Raji (cell line): ENCODE results near the gene CFAP69.

Experiments
- POLR2A ChIP-seq: IDR thresholded peaks from 2 replicates; pipeline ENCODE4 v1.6.1; 2011; ENCODE audit warnings: low read depth, low read length, control low read depth; ENCODE audit not compliant: insufficient read depth

Gene CFAP69

GRCh38 chr7:90222811-90223725 is 21.9 kb upstream of the CFAP69 start:
- TF ChIP-seq POLR2A, result no peak

DNA sequence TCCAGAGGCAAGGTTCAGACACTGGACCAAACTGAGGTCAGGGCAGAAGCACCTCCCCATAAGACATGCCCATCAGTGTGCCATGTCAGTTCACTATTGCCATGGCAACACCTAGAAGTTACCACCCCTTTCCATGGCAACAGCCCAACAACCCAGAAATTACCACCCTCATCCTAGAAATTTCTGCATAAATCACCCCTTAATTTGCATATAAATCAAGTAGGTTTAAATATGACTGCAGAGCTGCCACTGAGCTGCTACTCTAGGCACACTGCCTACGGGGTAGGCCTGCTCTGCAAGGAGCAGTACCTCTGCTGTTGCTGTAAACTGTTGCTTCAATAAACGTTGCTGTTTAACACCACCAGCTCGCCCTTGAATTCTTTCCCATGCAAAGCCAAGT is 20.8 kb upstream of the CFAP69 start:
- TF ChIP-seq POLR2A, result no peak

DNA sequence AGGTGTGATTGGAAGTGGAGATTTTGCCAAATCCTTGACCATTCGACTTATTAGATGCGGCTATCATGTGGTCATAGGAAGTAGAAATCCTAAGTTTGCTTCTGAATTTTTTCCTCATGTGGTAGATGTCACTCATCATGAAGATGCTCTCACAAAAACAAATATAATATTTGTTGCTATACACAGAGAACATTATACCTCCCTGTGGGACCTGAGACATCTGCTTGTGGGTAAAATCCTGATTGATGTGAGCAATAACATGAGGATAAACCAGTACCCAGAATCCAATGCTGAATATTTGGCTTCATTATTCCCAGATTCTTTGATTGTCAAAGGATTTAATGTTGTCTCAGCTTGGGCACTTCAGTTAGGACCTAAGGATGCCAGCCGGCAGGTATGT is 19.8 kb upstream of the CFAP69 start:
- TF ChIP-seq POLR2A, result no peak

DNA sequence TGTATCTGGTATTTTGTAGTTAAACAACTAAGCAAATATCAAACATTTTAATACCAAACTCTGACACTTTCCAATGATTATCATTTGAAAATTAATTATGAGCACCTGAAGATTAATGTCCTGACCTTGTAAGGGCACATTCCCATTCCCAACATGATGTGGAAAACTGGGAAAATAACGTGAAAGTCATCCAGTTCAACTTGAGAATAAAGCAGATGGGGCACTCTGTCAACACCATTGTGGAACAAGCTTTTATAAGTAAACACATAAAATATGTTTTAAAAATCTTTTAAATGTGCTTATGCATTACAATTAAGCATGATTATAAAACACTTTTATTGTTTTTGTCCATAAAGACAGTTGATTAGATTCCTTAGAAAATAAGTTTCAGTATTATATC is 19.4 kb upstream of the CFAP69 start:
- no peak for TF ChIP-seq POLR2A

DNA sequence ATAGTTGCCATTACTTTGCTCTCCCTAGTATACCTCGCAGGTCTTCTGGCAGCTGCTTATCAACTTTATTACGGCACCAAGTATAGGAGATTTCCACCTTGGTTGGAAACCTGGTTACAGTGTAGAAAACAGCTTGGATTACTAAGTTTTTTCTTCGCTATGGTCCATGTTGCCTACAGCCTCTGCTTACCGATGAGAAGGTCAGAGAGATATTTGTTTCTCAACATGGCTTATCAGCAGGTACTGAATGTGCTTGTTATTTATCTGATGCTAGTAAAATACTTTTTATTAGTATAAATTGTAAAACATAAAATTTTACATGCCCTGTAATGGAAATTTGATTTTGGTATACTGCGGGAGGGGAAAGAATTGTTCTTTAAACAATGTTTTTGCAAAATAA is 17.7 kb upstream of the CFAP69 start:
- TF ChIP-seq POLR2A, result no peak

- no peak for TF ChIP-seq POLR2A
Measured at GRCh38 chr7:90229682-90230081, 15.3 kb upstream of the CFAP69 start.

DNA sequence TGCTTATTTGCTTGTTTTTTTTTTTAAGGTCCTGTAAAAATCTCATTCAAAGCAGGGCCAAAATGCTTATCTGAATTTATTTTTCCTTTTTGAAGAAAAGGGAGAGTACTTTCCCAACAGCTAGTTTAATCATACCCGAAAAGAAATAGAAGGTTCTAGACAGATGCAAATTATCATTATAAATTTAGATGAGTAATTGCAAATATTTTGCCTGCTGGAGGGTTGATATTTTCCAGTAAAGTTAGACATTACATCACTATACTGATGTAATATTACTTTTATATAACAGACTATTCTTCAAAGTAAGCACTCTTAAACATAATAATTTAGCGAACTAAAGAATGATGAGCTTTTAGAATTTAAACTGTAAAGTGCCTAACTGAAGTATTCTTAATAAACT is 14.1 kb upstream of the CFAP69 start:
- TF ChIP-seq POLR2A, result no peak

- TF ChIP-seq POLR2A, result no peak
Measured at GRCh38 chr7:90231304-90231703, 13.7 kb upstream of the CFAP69 start.

DNA sequence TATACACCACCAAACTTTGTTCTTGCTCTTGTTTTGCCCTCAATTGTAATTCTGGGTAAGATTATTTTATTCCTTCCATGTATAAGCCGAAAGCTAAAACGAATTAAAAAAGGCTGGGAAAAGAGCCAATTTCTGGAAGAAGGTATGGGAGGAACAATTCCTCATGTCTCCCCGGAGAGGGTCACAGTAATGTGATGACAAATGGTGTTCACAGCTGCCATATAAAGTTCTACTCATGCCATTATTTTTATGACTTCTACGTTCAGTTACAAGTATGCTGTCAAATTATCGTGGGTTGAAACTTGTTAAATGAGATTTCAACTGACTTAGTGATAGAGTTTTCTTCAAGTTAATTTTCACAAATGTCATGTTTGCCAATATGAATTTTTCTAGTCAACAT is 12.5 kb upstream of the CFAP69 start:
- no peak for TF ChIP-seq POLR2A

GRCh38 chr7:90233569-90233968 is 11.4 kb upstream of the CFAP69 start:
- no peak for TF ChIP-seq POLR2A

DNA sequence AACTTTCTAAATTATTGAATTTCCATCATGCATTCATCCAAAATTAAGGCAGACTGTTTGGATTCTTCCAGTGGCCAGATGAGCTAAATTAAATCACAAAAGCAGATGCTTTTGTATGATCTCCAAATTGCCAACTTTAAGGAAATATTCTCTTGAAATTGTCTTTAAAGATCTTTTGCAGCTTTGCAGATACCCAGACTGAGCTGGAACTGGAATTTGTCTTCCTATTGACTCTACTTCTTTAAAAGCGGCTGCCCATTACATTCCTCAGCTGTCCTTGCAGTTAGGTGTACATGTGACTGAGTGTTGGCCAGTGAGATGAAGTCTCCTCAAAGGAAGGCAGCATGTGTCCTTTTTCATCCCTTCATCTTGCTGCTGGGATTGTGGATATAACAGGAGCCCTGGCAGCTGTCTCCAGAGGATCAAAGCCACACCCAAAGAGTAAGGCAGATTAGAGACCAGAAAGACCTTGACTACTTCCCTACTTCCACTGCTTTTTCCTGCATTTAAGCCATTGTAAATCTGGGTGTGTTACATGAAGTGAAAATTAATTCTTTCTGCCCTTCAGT is 8.2 kb upstream of the CFAP69 start:
- no peak for TF ChIP-seq POLR2A

GRCh38 chr7:90238022-90238421 is 7.0 kb upstream of the CFAP69 start:
- TF ChIP-seq POLR2A, result no peak

DNA sequence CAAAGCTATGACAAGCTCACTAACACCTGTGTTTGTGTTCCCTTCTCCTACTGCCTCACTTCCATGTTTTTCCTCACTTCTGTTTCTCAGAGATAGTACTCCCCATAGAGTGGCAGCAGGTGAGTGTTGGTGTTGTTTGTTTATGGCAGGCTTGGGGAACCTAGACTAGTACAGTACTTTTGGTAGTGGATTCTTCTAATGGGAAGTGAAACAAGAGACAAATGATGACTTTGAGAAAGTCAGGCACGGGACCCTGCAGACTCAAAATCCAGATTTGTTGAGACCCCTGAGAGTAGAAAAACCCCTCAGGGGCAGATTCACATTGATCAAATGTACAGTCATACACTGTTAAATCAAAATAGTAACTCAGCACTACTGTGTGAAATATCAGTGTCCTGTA is 6.4 kb upstream of the CFAP69 start:
- no peak for TF ChIP-seq POLR2A

DNA sequence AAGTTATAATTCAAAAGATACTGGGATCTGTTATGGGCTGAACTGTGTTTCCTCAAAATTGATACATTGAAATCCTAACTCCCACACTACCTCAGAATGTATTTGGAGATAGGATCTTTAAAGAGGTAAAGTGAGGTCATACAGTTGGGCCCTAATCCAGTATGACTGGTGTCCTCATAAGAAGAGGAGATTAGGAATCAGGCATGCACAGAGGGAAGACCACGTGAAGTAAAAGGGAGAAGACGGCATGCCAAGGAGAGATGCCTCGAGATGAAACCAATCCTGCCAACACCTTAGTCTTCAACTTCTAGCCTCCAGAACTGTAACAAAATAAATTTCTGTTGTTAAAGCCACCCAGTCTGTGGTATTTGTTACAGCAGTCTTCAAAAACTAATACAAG is 5.9 kb upstream of the CFAP69 start:
- TF ChIP-seq POLR2A, result no peak

DNA sequence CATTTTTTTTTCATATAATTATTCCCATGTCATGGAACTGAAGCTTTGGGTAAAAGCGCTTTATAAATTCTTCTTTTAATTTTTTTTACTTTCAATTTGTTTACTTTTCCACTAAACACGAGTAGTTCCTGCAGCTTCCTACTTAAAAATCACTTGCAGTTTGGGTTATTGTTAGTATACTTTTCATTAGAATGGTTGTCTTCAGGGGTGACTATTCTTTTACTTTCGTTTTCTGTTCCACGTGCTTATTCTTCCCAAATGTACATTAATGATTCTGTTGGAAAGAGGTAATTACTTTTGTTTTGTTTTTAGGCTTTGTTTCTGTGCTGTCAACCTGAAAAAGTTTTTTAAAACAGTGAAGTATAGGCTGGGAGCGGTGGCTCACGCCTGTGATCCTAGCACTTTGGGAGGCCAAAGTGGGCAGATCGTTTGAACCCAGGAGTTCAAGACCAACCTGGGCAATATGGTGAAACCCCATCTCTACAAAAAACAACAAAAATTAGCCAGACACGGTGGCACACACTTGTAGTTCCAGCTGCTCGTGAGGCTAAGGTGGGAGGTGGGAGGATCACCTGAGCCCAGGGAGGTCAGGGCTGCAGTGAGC is 5.2 kb upstream of the CFAP69 start:
- no peak for TF ChIP-seq POLR2A
